T-helper 2 cell treated with Interferon-gamma antibody and Interleukin-4, amounts not matched to agents 5 μg/mL and 100 μg/mL, for 36 hours (primary cell): ENCODE data around the gene ANKS3.
A peak's percentile ranks its signal among the peaks of the same experiment; 100 is the strongest.
"Not testable (repeated sequence)": the region's sequence is repeated elsewhere in the genome, so short reads cannot be mapped to it uniquely, and the experiment has no call there.

ENCODE experiments used
- DNase-seq: peaks from one replicate; pipeline ENCODE4 v3.0.0; 2021; ENCODE audit warnings: low spot score
- H3K27ac Mint-ChIP-seq: one replicate; pipeline ENCODE4 v1.8.0; 2021; ENCODE audit warnings: mild to moderate bottlenecking, mixed read lengths
- H3K27me3 Mint-ChIP-seq: one replicate; pipeline ENCODE4 v1.8.0; 2021; ENCODE audit warnings: low read depth, mixed read lengths
- H3K36me3 Mint-ChIP-seq: one replicate; pipeline ENCODE4 v1.8.0; 2021; ENCODE audit warnings: low read depth, mixed read lengths
- H3K4me1 Mint-ChIP-seq: one replicate; pipeline ENCODE4 v1.8.0; 2021; ENCODE audit warnings: low read depth, mixed read lengths
- H3K4me3 Mint-ChIP-seq: one replicate; pipeline ENCODE4 v1.8.0; 2022; ENCODE audit warnings: mild to moderate bottlenecking, moderate library complexity, mixed read lengths
- H3K9me3 Mint-ChIP-seq: one replicate; pipeline ENCODE4 v1.8.0; 2021; ENCODE audit warnings: mixed read lengths

Gene ANKS3

DNA sequence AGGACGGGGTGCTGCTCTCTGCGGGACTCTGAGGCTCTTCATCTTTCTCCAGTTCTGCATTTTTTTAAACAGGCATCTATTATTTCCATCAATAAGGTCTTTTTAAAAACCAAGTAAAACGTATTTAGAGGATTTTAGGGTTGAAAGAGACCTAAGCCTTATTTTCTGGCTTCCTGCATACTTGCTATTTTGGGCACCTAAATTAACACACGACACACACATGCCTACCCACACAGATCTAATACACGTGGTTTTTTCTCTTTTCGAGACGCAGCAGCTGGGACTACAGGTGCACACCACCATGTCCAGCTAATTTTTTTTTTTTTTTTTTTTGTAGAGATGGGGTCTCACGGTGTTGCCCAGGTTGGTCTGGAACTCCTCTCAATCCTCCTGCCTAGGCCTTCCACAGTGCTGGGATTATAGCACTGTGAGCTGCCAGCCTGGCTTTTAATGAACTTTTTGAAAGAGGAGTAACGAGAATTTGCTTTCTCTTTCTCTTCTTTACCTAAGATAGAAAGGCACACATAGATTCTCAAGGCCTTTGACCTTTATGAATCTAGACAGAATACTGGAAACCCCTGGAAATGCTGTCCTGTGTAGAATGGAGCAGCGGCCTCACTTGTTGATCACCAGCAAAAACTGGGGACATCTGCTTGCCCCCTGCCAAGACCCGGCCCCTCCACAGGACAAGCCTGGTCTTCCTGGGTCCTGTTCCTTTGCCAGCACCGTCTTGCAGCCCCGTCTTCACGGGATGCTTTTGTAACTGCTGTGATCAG is 14.0 kb upstream of the ANKS3 start:
- Mint-ChIP-seq H3K27ac (peak overlapping the region; percentile 60), H3K4me1 (peaks cover 11% of the 10 kb centered on the region), H3K27me3 (no peaks in the 10 kb centered on the region), H3K36me3 (peaks cover 3% of the 10 kb centered on the region), H3K4me3 (peak overlapping the region; percentile 15), H3K9me3 (no peaks in the 10 kb centered on the region)
- DNase-seq = no peak

- no peak overlapping the region for H3K27ac Mint-ChIP-seq
- peaks cover 11% of the 10 kb centered on the region for H3K4me1 Mint-ChIP-seq
- no peaks in the 10 kb centered on the region for H3K27me3 Mint-ChIP-seq
- no peak overlapping the region for H3K4me3 Mint-ChIP-seq
- no peak for DNase-seq
- no peaks in the 10 kb centered on the region for H3K9me3 Mint-ChIP-seq
- peaks cover 2% of the 10 kb centered on the region for H3K36me3 Mint-ChIP-seq
Measured at GRCh38 chr16:4746991-4747574, 13.0 kb upstream of the ANKS3 start.

DNA sequence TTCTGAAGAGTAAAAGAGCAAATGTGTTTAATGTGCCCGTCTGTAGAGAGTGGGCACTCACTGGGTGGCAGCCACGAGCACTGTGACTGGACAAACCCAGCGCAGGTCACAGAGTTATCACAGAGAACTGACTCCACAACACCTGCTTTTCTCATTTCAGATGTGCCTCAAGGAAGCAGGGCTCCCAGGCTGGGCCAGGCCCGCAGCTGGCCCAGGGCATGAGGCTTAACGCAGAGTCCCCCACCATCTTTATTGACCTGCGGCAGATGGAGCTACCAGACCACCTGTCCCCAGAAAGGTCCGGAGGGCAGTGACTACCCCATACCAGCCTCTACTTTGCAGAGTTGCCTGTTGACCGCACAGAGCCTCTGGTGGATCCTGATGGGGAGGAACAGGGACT is 12.1 kb upstream of the ANKS3 start:
- H3K9me3 Mint-ChIP-seq = no peaks in the 10 kb centered on the region
- H3K27me3 Mint-ChIP-seq = no peaks in the 10 kb centered on the region
- H3K36me3 Mint-ChIP-seq = no peaks in the 10 kb centered on the region
- H3K4me3 Mint-ChIP-seq = no peak overlapping the region
- H3K4me1 Mint-ChIP-seq = peaks cover 11% of the 10 kb centered on the region
- DNase-seq = no peak
- no peak overlapping the region for H3K27ac Mint-ChIP-seq

- Mint-ChIP-seq H3K27ac (no peak overlapping the region), H3K36me3 (no peaks in the 10 kb centered on the region), H3K27me3 (no peaks in the 10 kb centered on the region), H3K4me3 (no peak overlapping the region), H3K9me3 (no peaks in the 10 kb centered on the region), H3K4me1 (peaks cover 11% of the 10 kb centered on the region)
- no peak for DNase-seq
Measured at GRCh38 chr16:4745274-4745569, 11.2 kb upstream of the ANKS3 start.

GRCh38 chr16:4744555-4745273 is 10.6 kb upstream of the ANKS3 start:
- Mint-ChIP-seq H3K9me3 (no peaks in the 10 kb centered on the region), H3K27ac (no peak overlapping the region), H3K27me3 (no peaks in the 10 kb centered on the region), H3K36me3 (no peaks in the 10 kb centered on the region), H3K4me1 (peaks cover 11% of the 10 kb centered on the region), H3K4me3 (no peak overlapping the region)
- no peak for DNase-seq

DNA sequence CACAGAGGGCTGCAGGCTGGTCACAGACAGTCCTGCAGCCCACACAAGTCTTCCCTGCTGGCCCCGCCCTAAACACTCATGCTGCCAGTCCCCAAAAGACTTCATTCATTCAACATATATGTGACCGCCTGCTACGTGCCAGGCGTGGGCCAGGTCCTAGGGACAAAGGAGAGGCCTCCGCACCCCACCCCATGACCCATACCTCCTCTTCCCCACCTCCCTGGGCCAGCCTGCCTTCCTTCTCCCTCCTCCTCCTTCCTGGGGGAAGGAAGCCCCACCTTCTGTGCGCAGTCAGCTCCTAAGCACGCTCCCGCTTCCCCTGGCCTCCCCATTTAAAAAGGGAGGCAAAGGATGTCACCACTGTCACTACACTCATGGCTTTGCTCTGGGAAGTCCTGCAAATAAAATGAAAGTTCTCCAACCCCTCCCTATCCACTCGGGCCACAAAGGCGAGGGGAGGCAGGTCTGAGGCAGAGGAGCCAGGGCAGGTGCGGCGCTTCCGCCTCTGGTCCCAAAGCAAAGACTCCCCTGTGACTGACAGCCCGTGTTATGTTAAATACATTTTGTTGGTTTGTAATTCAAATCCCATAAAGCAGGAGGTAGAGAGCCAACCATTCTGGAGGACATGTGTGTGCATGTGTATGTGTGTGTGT is 9.3 kb upstream of the ANKS3 start:
- Mint-ChIP-seq H3K27me3 (no peaks in the 10 kb centered on the region), H3K36me3 (no peaks in the 10 kb centered on the region), H3K4me3 (peak overlapping the region; percentile 34), H3K27ac (peak overlapping the region; percentile 47), H3K9me3 (no peaks in the 10 kb centered on the region), H3K4me1 (peaks cover 11% of the 10 kb centered on the region)
- no peak for DNase-seq

DNA sequence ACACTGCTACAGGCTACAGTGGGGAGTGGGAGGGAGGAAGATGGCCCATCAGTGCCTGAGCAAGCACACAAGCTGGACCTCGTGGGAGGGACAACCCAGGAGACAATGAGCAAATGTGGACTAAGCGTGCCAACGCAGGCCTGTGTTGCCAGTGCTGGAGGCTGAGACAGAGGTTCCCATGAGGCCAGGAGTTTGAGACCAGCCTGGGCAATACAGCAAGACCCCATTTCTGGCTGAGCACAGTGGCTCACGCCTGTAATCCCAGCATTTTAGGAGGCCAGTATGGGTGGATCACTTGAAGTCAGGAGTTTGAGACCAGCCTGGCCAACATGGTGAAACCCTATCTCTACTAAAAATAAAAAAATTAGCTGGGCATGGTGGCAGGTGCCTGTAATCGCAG is 4.3 kb upstream of the ANKS3 start:
- not testable (repeated sequence) for H3K4me1 Mint-ChIP-seq, H3K4me3 Mint-ChIP-seq, H3K36me3 Mint-ChIP-seq, H3K9me3 Mint-ChIP-seq, DNase-seq, H3K27ac Mint-ChIP-seq, H3K27me3 Mint-ChIP-seq

GRCh38 chr16:4737545-4737944 is 3.5 kb upstream of the ANKS3 start:
- peaks cover 13% of the 10 kb centered on the region for H3K4me1 Mint-ChIP-seq
- H3K9me3 Mint-ChIP-seq = no peaks in the 10 kb centered on the region
- H3K4me3 Mint-ChIP-seq = no peak overlapping the region

GRCh38 chr16:4736546-4736945 is 2.5 kb upstream of the ANKS3 start:
- Mint-ChIP-seq H3K27me3 (no peaks in the 10 kb centered on the region), H3K9me3 (no peaks in the 10 kb centered on the region), H3K4me3 (no peak overlapping the region), H3K36me3 (no peaks in the 10 kb centered on the region), H3K27ac (no peak overlapping the region), H3K4me1 (peaks cover 13% of the 10 kb centered on the region)
- DNase-seq = no peak

More at GRCh38 chr16:4737545-4737944, 3.5 kb upstream of the ANKS3 start:
- H3K36me3 Mint-ChIP-seq = no peaks in the 10 kb centered on the region
- no peaks in the 10 kb centered on the region for H3K27me3 Mint-ChIP-seq
- no peak for DNase-seq
- H3K27ac Mint-ChIP-seq = no peak overlapping the region

DNA sequence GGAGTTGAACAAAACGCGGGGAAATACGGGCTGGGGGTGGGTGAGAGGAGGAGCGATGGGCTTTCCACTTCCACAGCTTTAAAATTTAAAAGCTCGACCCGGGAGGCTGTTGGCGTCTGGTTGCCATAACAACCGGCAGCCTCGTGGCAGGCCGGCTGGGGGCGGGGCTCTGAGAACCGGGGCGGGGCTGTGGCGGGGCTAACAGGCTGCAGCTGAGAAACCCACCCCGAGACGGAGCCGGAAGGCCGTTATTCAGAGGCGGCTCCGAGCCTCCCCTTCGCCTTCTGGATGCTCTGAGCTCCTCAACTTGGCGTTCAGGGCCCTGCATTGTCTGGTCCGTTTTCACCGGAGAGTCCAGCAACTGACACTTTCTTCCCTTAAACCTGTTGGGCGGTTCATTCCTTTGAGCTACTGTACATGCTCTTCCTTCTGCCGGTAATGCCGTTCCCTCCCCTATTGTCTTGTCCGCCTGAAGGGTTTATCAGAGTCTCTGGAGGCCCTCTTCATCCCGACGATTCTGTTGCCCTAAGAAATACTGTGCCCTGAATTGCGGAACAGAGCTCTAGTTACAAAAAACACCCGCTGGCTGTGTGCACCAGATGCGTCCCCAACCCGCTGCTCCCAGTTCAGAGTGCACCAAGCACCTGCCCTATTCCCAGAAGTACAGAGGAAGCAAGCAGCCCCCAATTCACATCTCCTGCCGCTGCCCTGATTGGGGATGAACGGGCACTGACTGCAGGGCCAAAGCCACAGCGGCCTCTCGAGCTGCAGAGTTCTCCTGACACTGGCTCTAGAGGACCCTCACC is 862 bp upstream of the ANKS3 start:
- peak overlapping the region; percentile 87 for H3K27ac Mint-ChIP-seq
- peaks cover 13% of the 10 kb centered on the region for H3K4me1 Mint-ChIP-seq
- no peaks in the 10 kb centered on the region for H3K36me3 Mint-ChIP-seq
- peak; percentile 86 for DNase-seq
- H3K27me3 Mint-ChIP-seq = no peaks in the 10 kb centered on the region
- H3K9me3 Mint-ChIP-seq = no peaks in the 10 kb centered on the region
- H3K4me3 Mint-ChIP-seq = peak overlapping the region; percentile 91

GRCh38 chr16:4733747-4734062 is 366 bp downstream of the ANKS3 start:
- Mint-ChIP-seq H3K4me1 (peaks cover 13% of the 10 kb centered on the region), H3K4me3 (peak overlapping the region; percentile 86), H3K27ac (peak overlapping the region; percentile 62), H3K27me3 (no peaks in the 10 kb centered on the region), H3K9me3 (no peaks in the 10 kb centered on the region), H3K36me3 (no peaks in the 10 kb centered on the region)
- DNase-seq = no peak

- peaks cover 1% of the 10 kb centered on the region for H3K36me3 Mint-ChIP-seq
- H3K4me1 Mint-ChIP-seq = peaks cover 13% of the 10 kb centered on the region
- H3K4me3 Mint-ChIP-seq = peak overlapping the region; percentile 86
- H3K9me3 Mint-ChIP-seq = no peaks in the 10 kb centered on the region
- no peak for DNase-seq
- no peaks in the 10 kb centered on the region for H3K27me3 Mint-ChIP-seq
- peak overlapping the region; percentile 57 for H3K27ac Mint-ChIP-seq
Measured at GRCh38 chr16:4733211-4733742, 794 bp downstream of the ANKS3 start.

GRCh38 chr16:4729876-4730275 is 4.2 kb downstream of the ANKS3 start:
- H3K36me3 Mint-ChIP-seq = peaks cover 1% of the 10 kb centered on the region
- no peaks in the 10 kb centered on the region for H3K27me3 Mint-ChIP-seq
- DNase-seq = no peak
- no peak overlapping the region for H3K27ac Mint-ChIP-seq
- H3K9me3 Mint-ChIP-seq = no peaks in the 10 kb centered on the region
- H3K4me3 Mint-ChIP-seq = no peak overlapping the region
- H3K4me1 Mint-ChIP-seq = peaks cover 7% of the 10 kb centered on the region
